IMR-90 (cell line): ENCODE results near the gene TENT5A. TPM values are rescaled to one million over a fixed set of nuclear protein-coding genes. Genes with fewer than 3 reads are reported as not detected.

Experiments used
- ATAC-seq: fragments of 200-7000 bp; cut with Tn5 transposase; 2 replicates; pipeline ENCODE4 v1.9.1; 2020; ENCODE audit warnings: low read depth, mild to moderate bottlenecking, moderate library complexity
- BruUV-seq: library from RNA; stranded (reverse); fragments of 400-500 nt; replicated peaks from 2 replicates; lab custom pipeline; 2021; lab: Mats Ljungman, UMichigan
- CTCF ChIA-PET: fragments of 300-600 bp; formaldehyde crosslinking; extraction: SDS; loops from one replicate; lab custom pipeline; 2021; ENCODE audit warnings: antibody characterized with exemption; lab: Yijun Ruan, JAX
- POLR2A ChIA-PET: fragments of 300-600 bp; sonication (Branson Sonifier 250); formaldehyde crosslinking; loops from one replicate; lab custom pipeline; 2022; ENCODE audit warnings: antibody characterized with exemption; ENCODE audit not compliant: unreplicated experiment; lab: Charles Lee
- DNase-seq: peaks from one replicate; pipeline ENCODE4 v3.0.0; 2013
- H2AFZ ChIP-seq: replicated peaks from 2 replicates; pipeline ENCODE3; 2013; ENCODE audit warnings: low read length, mild to moderate bottlenecking; ENCODE audit not compliant: poor library complexity
- H2AK5ac ChIP-seq: 2 replicates; pipeline ENCODE4 v1.6.1; 2013; ENCODE audit warnings: low read depth, low read length, inconsistent platforms
- H2AK9ac ChIP-seq: replicated peaks from 2 replicates; pipeline ENCODE3; 2013; ENCODE audit warnings: mild to moderate bottlenecking, low read depth, low read length, moderate library complexity; ENCODE audit not compliant: poor library complexity
- H2BK120ac ChIP-seq: 2 replicates; pipeline ENCODE4 v1.6.1; 2013; ENCODE audit warnings: low read depth, low read length, inconsistent platforms
- H2BK15ac ChIP-seq: 3 replicates; pipeline ENCODE4 v1.6.1; 2013; ENCODE audit warnings: low read depth, low read length, inconsistent platforms
- H2BK20ac ChIP-seq: 2 replicates; pipeline ENCODE4 v1.6.1; 2013; ENCODE audit warnings: low read depth, mild to moderate bottlenecking, inconsistent platforms, low read length, moderate library complexity
- H2BK5ac ChIP-seq: 2 replicates; pipeline ENCODE4 v1.6.1; 2013; ENCODE audit warnings: mild to moderate bottlenecking, low read depth, low read length, inconsistent platforms; ENCODE audit not compliant: poor library complexity, severe bottlenecking
- H3K14ac ChIP-seq: replicated peaks from 2 replicates; pipeline ENCODE4 v1.6.1; 2013; ENCODE audit warnings: low read depth, low read length, inconsistent platforms
- H3K18ac ChIP-seq: 2 replicates; pipeline ENCODE4 v1.6.1; 2013; ENCODE audit warnings: low read depth, low read length, control low read depth
- H3K23ac ChIP-seq: 2 replicates; pipeline ENCODE4 v1.6.1; 2013; ENCODE audit warnings: low read depth, low read length, inconsistent platforms
- H3K27ac ChIP-seq: 2 replicates; pipeline ENCODE4 v1.5.1; 2013; ENCODE audit warnings: mild to moderate bottlenecking, control low read depth, low read length; ENCODE audit not compliant: insufficient read depth
- H3K27me3 ChIP-seq: 2 replicates; pipeline ENCODE4 v1.6.1; 2013; ENCODE audit warnings: low read length; ENCODE audit not compliant: control insufficient read depth, insufficient read depth
- H3K36me3 ChIP-seq: 2 replicates; pipeline ENCODE4 v1.6.1; 2013; ENCODE audit warnings: low read length, mixed read lengths; ENCODE audit not compliant: control insufficient read depth, insufficient read depth
- H3K4ac ChIP-seq: 2 replicates; pipeline ENCODE4 v1.6.1; 2013; ENCODE audit warnings: low read depth, low read length, inconsistent platforms
- H3K4me1 ChIP-seq: 2 replicates; pipeline ENCODE4 v1.6.1; 2013; ENCODE audit warnings: low read length, mixed read lengths; ENCODE audit not compliant: control insufficient read depth, insufficient read depth
- H3K4me2 ChIP-seq: 2 replicates; pipeline ENCODE4 v1.6.1; 2013; ENCODE audit warnings: low read depth, mild to moderate bottlenecking, control low read depth, low read length, moderate library complexity
- H3K4me3 ChIP-seq: 2 replicates; pipeline ENCODE4 v1.5.1; 2013; ENCODE audit warnings: low read depth, mild to moderate bottlenecking, control low read depth, low read length, moderate library complexity; ENCODE audit not compliant: insufficient read depth
- H3K56ac ChIP-seq: 2 replicates; pipeline ENCODE4 v1.6.1; 2013; ENCODE audit warnings: low read length, inconsistent platforms; ENCODE audit not compliant: insufficient read depth; ENCODE audit errors: extremely low read depth
- H3K79me1 ChIP-seq, 2 experiments: 2 replicates each; pipeline ENCODE4 v1.6.1; 2013; ENCODE audit warnings: low read length in 2 of 2, inconsistent platforms in 1 of 2, low read depth in 1 of 2
- H3K9ac ChIP-seq: 2 replicates; pipeline ENCODE4 v1.6.1; 2013; ENCODE audit warnings: low read depth, low read length, control low read depth
- H3K9me1 ChIP-seq: 2 replicates; pipeline ENCODE4 v1.6.1; 2013; ENCODE audit warnings: low read length, inconsistent platforms; ENCODE audit not compliant: insufficient read depth
- H3K9me3 ChIP-seq: 2 replicates; pipeline ENCODE4 v1.6.1; 2013; ENCODE audit warnings: low read length; ENCODE audit not compliant: control insufficient read depth, insufficient read depth
- H4K20me1 ChIP-seq: 2 replicates; pipeline ENCODE4 v1.6.1; 2013; ENCODE audit warnings: low read length, inconsistent platforms; ENCODE audit not compliant: insufficient read depth
- H4K5ac ChIP-seq: 2 replicates; pipeline ENCODE4 v1.6.1; 2013; ENCODE audit warnings: mild to moderate bottlenecking, low read depth, low read length, control low read depth
- H4K8ac ChIP-seq, 2 experiments: 2 replicates each; pipeline ENCODE4 v1.6.1; 2013; ENCODE audit warnings: low read depth in 2 of 2, low read length in 2 of 2, control low read depth in 1 of 2, inconsistent platforms in 1 of 2
- H4K91ac ChIP-seq: 2 replicates; pipeline ENCODE4 v1.6.1; 2013; ENCODE audit warnings: low read depth, low read length, inconsistent platforms; ENCODE audit not compliant: insufficient read depth
- BHLHE40 ChIP-seq: fragments of 150-350 bp; IDR thresholded peaks from 2 replicates; pipeline ENCODE4 v1.6.1; 2016; ENCODE audit warnings: mild to moderate bottlenecking, low read depth, low read length
- CEBPB ChIP-seq: IDR thresholded peaks from 2 replicates; pipeline ENCODE4 v1.6.1; 2012; ENCODE audit warnings: low read depth, low read length, improper control_type of control experiment
- CHD1 ChIP-seq: IDR thresholded peaks from 2 replicates; pipeline ENCODE4 v1.6.1; 2012; ENCODE audit warnings: low read depth, low read length, improper control_type of control experiment
- ELK1 ChIP-seq: fragments of 150-350 bp; IDR thresholded peaks from 2 replicates; pipeline ENCODE4 v1.6.1; 2016; ENCODE audit warnings: low read depth, mild to moderate bottlenecking, low read length, moderate library complexity, borderline replicate concordance
- FOS ChIP-seq: fragments of 150-350 bp; IDR thresholded peaks from 2 replicates; pipeline ENCODE4 v1.6.1; 2016; ENCODE audit warnings: low read depth, low read length
- MAZ ChIP-seq: IDR thresholded peaks from 2 replicates; pipeline ENCODE4 v1.6.1; 2012; ENCODE audit warnings: low read depth, mild to moderate bottlenecking, low read length, improper control_type of control experiment, moderate library complexity, borderline replicate concordance
- MXI1 ChIP-seq: IDR thresholded peaks from 2 replicates; pipeline ENCODE4 v1.6.1; 2012; ENCODE audit warnings: low read depth, mild to moderate bottlenecking, low read length, moderate library complexity, borderline replicate concordance
- RAD21 ChIP-seq: IDR thresholded peaks from 2 replicates; pipeline ENCODE4 v1.6.1; 2012; ENCODE audit warnings: low read length, improper control_type of control experiment
- RCOR1 ChIP-seq: IDR thresholded peaks from 2 replicates; pipeline ENCODE4 v1.6.1; 2012; ENCODE audit warnings: mild to moderate bottlenecking, low read length, improper control_type of control experiment; ENCODE audit not compliant: insufficient replicate concordance
- RFX5 ChIP-seq: IDR thresholded peaks from 2 replicates; pipeline ENCODE4 v1.8.0; 2012; ENCODE audit warnings: low read depth, mild to moderate bottlenecking, low read length, moderate library complexity
- USF2 ChIP-seq: fragments of 150-350 bp; IDR thresholded peaks from 2 replicates; pipeline ENCODE4 v1.6.1; 2017; ENCODE audit warnings: mild to moderate bottlenecking, antibody characterized with exemption, low read length, low read depth
- WGBS, 2 experiments: methylation state at CpG; one replicate each; pipeline versions ENCODE4 v1.1.5 to v1.1.7; 2013; ENCODE audit warnings: missing lambda C conversion rate in 2 of 2; ENCODE audit not compliant: insufficient read length in 1 of 2; ENCODE audit errors: extremely low coverage in 2 of 2; 5-methylcytosine and 5-hydroxymethylcytosine counted together
- dilution Hi-C: fragments of 300-500 bp; cut with HindIII; formaldehyde crosslinking; loops from one replicate; pipeline ENCODE4 v1.14.3; 2018; ENCODE audit warnings: low sequenced_read_pairs; ENCODE audit not compliant: unreplicated experiment
- in situ Hi-C: fragments of 300-500 bp; cut with MboI; formaldehyde crosslinking; loops from 3 replicates; pipeline ENCODE4 v1.14.3; 2019; ENCODE audit warnings: low sequenced_read_pairs, inconsistent platforms, mixed read lengths
- intact Hi-C: fragments of 100-400 bp; cut with micrococcal nuclease; formaldehyde crosslinking; loops from 2 replicates; pipeline ENCODE4 v1.10.0; 2022
- polyA plus RNA-seq, 3 experiments: library from polyadenylated mRNA; depleted of rRNA; stranded (reverse); fragments of >200 nt; gene quantifications; 2 replicates each; pipeline ENCODE4 v1.2.3, GENCODE V29; 2012; ENCODE audit warnings: low replicate concordance in 1 of 3
- total RNA-seq: library from RNA; depleted of rRNA; stranded (reverse); fragments of >200 nt; gene quantifications from 2 replicates; pipeline ENCODE4 v1.2.3, GENCODE V29; 2012

The TENT5A gene
- total and polyA plus RNA-seq, 2 of the 4 experiments (the other 2 are of a cell fraction), result 3.5 to 10.8 TPM

DNA sequence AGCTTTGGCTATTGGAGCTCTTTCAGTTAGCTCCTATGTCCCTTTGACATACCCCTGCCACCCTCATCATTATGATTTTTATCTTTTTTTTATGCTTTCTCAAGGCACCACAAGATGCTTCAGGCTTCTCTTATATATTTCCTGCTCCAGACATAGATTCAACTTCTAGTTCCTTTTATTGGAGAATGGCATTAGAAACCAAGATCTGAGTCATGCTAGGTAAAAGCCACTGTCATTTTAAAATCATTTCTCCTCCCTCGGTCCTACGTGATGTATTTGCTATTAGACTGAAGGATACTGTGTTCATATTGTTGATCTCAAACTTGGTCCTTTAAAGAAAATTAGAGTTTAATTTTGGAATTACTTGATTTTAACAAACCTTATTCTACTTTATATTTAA, 8.3 kb downstream of the TENT5A start:
- Histone ChIP-seq H3K14ac (no peak overlapping the region), H3K9ac (no peak overlapping the region), H4K8ac (no peak overlapping the region), H2BK5ac (no peak overlapping the region), H2BK120ac (no peak overlapping the region), H2BK15ac (no peak overlapping the region), H3K4me2 (no peak overlapping the region), H3K4me3 (no peak overlapping the region), H3K27ac (no peak overlapping the region), H4K20me1 (peaks cover 3% of the 10 kb centered on the region; the same call in 1 of the 2 replicates), H3K56ac (no peak overlapping the region), H3K18ac (no peak overlapping the region), H3K9me1 (0 out of 2 replicates have a peak, but pooled peaks cover 3% of the 10 kb centered on the region), H3K27me3 (no peaks in the 10 kb centered on the region), H4K91ac (no peak overlapping the region), H3K79me1 (peaks cover 15 to 32% of the 10 kb centered on the region in 2 experiments), H2BK20ac (no peak overlapping the region), H2AFZ (no peak overlapping the region), H2AK5ac (no peak overlapping the region), H3K4ac (no peak overlapping the region), H3K4me1 (peaks cover 4% of the 10 kb centered on the region), H3K23ac (no peak overlapping the region), H2AK9ac (no peak overlapping the region), H3K9me3 (no peaks in the 10 kb centered on the region), H3K36me3 (peaks cover 12% of the 10 kb centered on the region), H4K5ac (no peak overlapping the region)
- ChIA-PET CTCF (no interaction called here), POLR2A (interaction anchor here (0.7 kb wide), 1 partner anchor 497 kb away, joined by 3 read pairs; no protein-coding TSS in a partner anchor)
- in situ Hi-C loops (no loop called here), dilution Hi-C loops (no loop called here), intact Hi-C loops (no loop called here)
- no peak for TF ChIP-seq MAZ
- no peak for TF ChIP-seq FOS
- no peak for TF ChIP-seq RCOR1
- TF ChIP-seq MXI1, result no peak
- no peak for TF ChIP-seq ELK1
- no peak for TF ChIP-seq USF2
- TF ChIP-seq RFX5, result no peak
- no peak for TF ChIP-seq RAD21
- TF ChIP-seq BHLHE40, result no peak
- no peak for TF ChIP-seq CHD1
- no peak for TF ChIP-seq CEBPB
- ATAC-seq (no peak), DNase-seq (no peak)
- no CpG with 5 or more reads among the region's 2 CpGs for WGBS, 2 experiments
- no TSS peak for BruUV-seq
